IPS DF 4.7 (cell line): Measurements from ENCODE around the gene AGL.
"Not testable (repeated sequence)": the region's sequence is repeated elsewhere in the genome, so short reads cannot be mapped to it uniquely, and the experiment has no call there.

Experiments used
- DNase-seq: peaks from one replicate; pipeline ENCODE4 v3.0.0-alpha.2; 2013; ENCODE audit warnings: low spot score; ENCODE audit errors: extremely low read depth

AGL gene

GRCh38 chr1:99936071-99936470 is 85.9 kb downstream of the AGL start:
- DNase-seq: no peak

- DNase-seq: no peak
Measured at GRCh38 chr1:99942723-99943122, 92.6 kb downstream of the AGL start.

- no peak for DNase-seq
Measured at GRCh38 chr1:99943223-99943794, 93.1 kb downstream of the AGL start.

GRCh38 chr1:99944192-99944591 is 94.0 kb downstream of the AGL start:
- DNase-seq: no peak

- no peak for DNase-seq
Measured at GRCh38 chr1:99945174-99945573, 95.0 kb downstream of the AGL start.

- DNase-seq: no peak
Measured at GRCh38 chr1:99950486-99950885, 100.3 kb downstream of the AGL start.

GRCh38 chr1:99952522-99952921 is 102.4 kb downstream of the AGL start:
- DNase-seq: no peak

GRCh38 chr1:99955375-99955774 is 105.2 kb downstream of the AGL start:
- no peak for DNase-seq

- DNase-seq: no peak
Measured at GRCh38 chr1:99956755-99957154, 106.6 kb downstream of the AGL start.

GRCh38 chr1:99957818-99958217 is 107.7 kb downstream of the AGL start:
- no peak for DNase-seq

- not testable (repeated sequence) for DNase-seq
Measured at GRCh38 chr1:99959189-99959705, 109.1 kb downstream of the AGL start.

GRCh38 chr1:99960260-99960659 is 110.1 kb downstream of the AGL start:
- DNase-seq: not testable (repeated sequence)

GRCh38 chr1:99963041-99963795 is 113.1 kb downstream of the AGL start:
- no peak for DNase-seq

- DNase-seq: no peak
Measured at GRCh38 chr1:99964806-99965205, 114.6 kb downstream of the AGL start.

GRCh38 chr1:99965646-99966375 is 115.7 kb downstream of the AGL start:
- no peak for DNase-seq

GRCh38 chr1:99968214-99968613 is 118.1 kb downstream of the AGL start:
- no peak for DNase-seq

GRCh38 chr1:99969260-99969728 is 119.1 kb downstream of the AGL start:
- DNase-seq: no peak

GRCh38 chr1:99969729-99970621 is 119.8 kb downstream of the AGL start, which contains the start of gene SLC35A3:
Gene SLC35A3, plus strand, starts transcription at chr1:99969996. Its CDS starts 23,559 bp downstream, at chr1:99993555.
- no peak for DNase-seq

- DNase-seq: no peak
Measured at GRCh38 chr1:99970713-99971255, 120.6 kb downstream of the AGL start.

- not testable (repeated sequence) for DNase-seq
Measured at GRCh38 chr1:99972066-99972465, 121.9 kb downstream of the AGL start.
